ENCODE data around the gene CAPZA2. TPM values are rescaled to one million over a fixed set of nuclear protein-coding genes. Genes with fewer than 3 reads are reported as not detected.
A peak's percentile ranks its signal among the peaks of the same experiment; 100 is the strongest.

CAPZA2 gene
- total and polyA plus RNA-seq, 2 experiments from 2014 or later, result 201 to 301 TPM

GRCh38 chr7:116929021-116929420 lies 66.6 kb downstream of the CAPZA2 start:
- H3F3A ChIP-seq (ENCODE audit: insufficient read depth), result peaks cover 17% of the 10 kb centered on the region; the same call in 1 of the 2 replicates
- in situ Hi-C loops (cut with MboI), result loop anchor here (10.0 kb wide), 1 partner anchor 196 kb away; no protein-coding TSS in a partner anchor
- DNase-seq, result no peak

GRCh38 chr7:116929914-116930913 lies 67.8 kb downstream of the CAPZA2 start:
- no peak for TF ChIP-seq EZH2phosphoT487 (IDR thresholded peaks at IDR 0.05; ENCODE audit: insufficient read depth, low read depth)
- TF ChIP-seq EZH2 (IDR thresholded peaks at IDR 0.05; ENCODE audit: insufficient read depth, poor library complexity, severe bottlenecking), result no peak
- H3F3A ChIP-seq (ENCODE audit: insufficient read depth), result peaks cover 9% of the 10 kb centered on the region; the same call in 1 of the 2 replicates
- H2AFZ ChIP-seq, result peak overlapping the region; percentile 63
- no peaks in the 10 kb centered on the region for H3K9me2 ChIP-seq (ENCODE audit: insufficient read depth)
- no peaks in the 10 kb centered on the region for H3K36me3 ChIP-seq (ENCODE audit: low read depth)
- H3K4me2 ChIP-seq (ENCODE audit: unreplicated experiment), result no peak overlapping the region
- WGBS, 2 experiments (ENCODE audit: low coverage in 1 of 2, low lambda C conversion rate in 2 of 2, missing lambda C conversion rate in 2 of 2), result 9 to 10% methylated on average over 24 to 25 of the region's 25 CpGs
- DNase-seq, result peak; percentile 85
- in situ Hi-C loops (cut with MboI), result loop anchor here (10.0 kb wide), 1 partner anchor 195 kb away; no protein-coding TSS in a partner anchor
- no peak overlapping the region for H3K4me3 ChIP-seq
- H3K9ac ChIP-seq, result no peak overlapping the region
- H3K9me3 ChIP-seq (ENCODE audit: low read depth), result no peaks in the 10 kb centered on the region
- H3K27ac ChIP-seq, result no peak overlapping the region
- no peaks in the 10 kb centered on the region for H4K20me1 ChIP-seq (ENCODE audit: insufficient read depth)
- no peaks in the 10 kb centered on the region for H3K27me3 ChIP-seq (replicated peaks; ENCODE audit: insufficient read depth)
- H3K79me2 ChIP-seq (ENCODE audit: insufficient read depth), result no peaks in the 10 kb centered on the region
- H3K4me1 ChIP-seq (ENCODE audit: insufficient read depth), result 0 out of 2 replicates have a peak, but pooled peaks cover 2% of the 10 kb centered on the region

More at GRCh38 chr7:116929021-116929420, 66.6 kb downstream of the CAPZA2 start:
- Histone ChIP-seq H3K4me2 (ENCODE audit: unreplicated experiment) (no peak overlapping the region), H3K4me3 (no peak overlapping the region), H3K79me2 (ENCODE audit: insufficient read depth) (no peaks in the 10 kb centered on the region), H3K4me1 (ENCODE audit: insufficient read depth) (0 out of 2 replicates have a peak, but pooled peaks cover 2% of the 10 kb centered on the region), H3K27me3 (replicated peaks; ENCODE audit: insufficient read depth) (no peaks in the 10 kb centered on the region), H3K9me2 (ENCODE audit: insufficient read depth) (no peaks in the 10 kb centered on the region), H4K20me1 (ENCODE audit: insufficient read depth) (no peaks in the 10 kb centered on the region), H3K9me3 (ENCODE audit: low read depth) (no peaks in the 10 kb centered on the region), H3K27ac (no peak overlapping the region), H3K36me3 (ENCODE audit: low read depth) (no peaks in the 10 kb centered on the region), H2AFZ (no peak overlapping the region), H3K9ac (no peak overlapping the region)
- TF ChIP-seq EZH2phosphoT487 (IDR thresholded peaks at IDR 0.05; ENCODE audit: insufficient read depth, low read depth) (no peak), EZH2 (IDR thresholded peaks at IDR 0.05; ENCODE audit: insufficient read depth, poor library complexity, severe bottlenecking) (no peak)
- 78 to 80% methylated on average over 3 of the region's 3 CpGs for WGBS, 2 experiments (ENCODE audit: low coverage in 1 of 2, low lambda C conversion rate in 2 of 2, missing lambda C conversion rate in 2 of 2)

GRCh38 chr7:116932566-116932965 lies 70.2 kb downstream of the CAPZA2 start:
- WGBS, 2 experiments (ENCODE audit: low coverage in 1 of 2, low lambda C conversion rate in 2 of 2, missing lambda C conversion rate in 2 of 2), result 96 to 98% methylated on average over 7 of the region's 7 CpGs
- H3K9me2 ChIP-seq (ENCODE audit: insufficient read depth), result no peaks in the 10 kb centered on the region
- H3K9me3 ChIP-seq (ENCODE audit: low read depth), result no peaks in the 10 kb centered on the region
- H3K36me3 ChIP-seq (ENCODE audit: low read depth), result no peaks in the 10 kb centered on the region
- H3K27me3 ChIP-seq (replicated peaks; ENCODE audit: insufficient read depth), result no peaks in the 10 kb centered on the region
- no peak overlapping the region for H2AFZ ChIP-seq
- H3K4me2 ChIP-seq (ENCODE audit: unreplicated experiment), result no peak overlapping the region
- no peaks in the 10 kb centered on the region for H3K79me2 ChIP-seq (ENCODE audit: insufficient read depth)
- no peak overlapping the region for H3K4me3 ChIP-seq
- in situ Hi-C loops (cut with MboI), result no loop called here
- TF ChIP-seq EZH2phosphoT487 (IDR thresholded peaks at IDR 0.05; ENCODE audit: insufficient read depth, low read depth), result no peak
- no peak for TF ChIP-seq EZH2 (IDR thresholded peaks at IDR 0.05; ENCODE audit: insufficient read depth, poor library complexity, severe bottlenecking)
- H4K20me1 ChIP-seq (ENCODE audit: insufficient read depth), result no peaks in the 10 kb centered on the region
- H3F3A ChIP-seq (ENCODE audit: insufficient read depth), result no peaks in the 10 kb centered on the region
- no peak for DNase-seq
- H3K27ac ChIP-seq, result no peak overlapping the region
- H3K9ac ChIP-seq, result no peak overlapping the region
- 0 out of 2 replicates have a peak, but pooled peaks cover 2% of the 10 kb centered on the region for H3K4me1 ChIP-seq (ENCODE audit: insufficient read depth)

- Histone ChIP-seq H4K20me1 (ENCODE audit: insufficient read depth) (no peaks in the 10 kb centered on the region), H3F3A (ENCODE audit: insufficient read depth) (no peaks in the 10 kb centered on the region), H3K36me3 (ENCODE audit: low read depth) (no peaks in the 10 kb centered on the region), H3K4me2 (ENCODE audit: unreplicated experiment) (no peak overlapping the region), H3K27me3 (replicated peaks; ENCODE audit: insufficient read depth) (no peaks in the 10 kb centered on the region), H3K9me3 (ENCODE audit: low read depth) (no peaks in the 10 kb centered on the region), H3K9ac (no peak overlapping the region), H3K79me2 (ENCODE audit: insufficient read depth) (no peaks in the 10 kb centered on the region), H3K4me3 (no peak overlapping the region), H3K9me2 (ENCODE audit: insufficient read depth) (no peaks in the 10 kb centered on the region), H3K4me1 (ENCODE audit: insufficient read depth) (0 out of 2 replicates have a peak, but pooled peaks cover 2% of the 10 kb centered on the region), H3K27ac (no peak overlapping the region), H2AFZ (no peak overlapping the region)
- in situ Hi-C loops (cut with MboI), result no loop called here
- no peak for DNase-seq
- 82 to 84% methylated on average over 3 of the region's 3 CpGs for WGBS, 2 experiments (ENCODE audit: low coverage in 1 of 2, low lambda C conversion rate in 2 of 2, missing lambda C conversion rate in 2 of 2)
- no peak for TF ChIP-seq EZH2 (IDR thresholded peaks at IDR 0.05; ENCODE audit: insufficient read depth, poor library complexity, severe bottlenecking)
- TF ChIP-seq EZH2phosphoT487 (IDR thresholded peaks at IDR 0.05; ENCODE audit: insufficient read depth, low read depth), result no peak
Observed at GRCh38 chr7:116933465-116933864, 71.1 kb downstream of the CAPZA2 start.
